CD4-positive, alpha-beta T cell (primary cell): ENCODE data around the gene PCDH9. TPM values are rescaled to one million over a fixed set of nuclear protein-coding genes. Genes with fewer than 3 reads are reported as not detected.

ENCODE experiments used
- ATAC-seq: fragments of 200-7000 bp; cut with Tn5 transposase; one replicate; pipeline ENCODE4 v1.10.0; 2022; ENCODE audit warnings: mild to moderate bottlenecking; ENCODE audit not compliant: poor library complexity
- CTCF ChIA-PET: fragments of 350-600 bp; sonication (Branson Sonifier 250); formaldehyde crosslinking; loops from one replicate; lab custom pipeline; 2021; ENCODE audit warnings: antibody characterized with exemption, inconsistent platforms; lab: Charles Lee
- POLR2A ChIA-PET: fragments of 350-600 bp; sonication (Branson Sonifier 250); formaldehyde crosslinking; loops from one replicate; lab custom pipeline; 2021; ENCODE audit warnings: antibody characterized with exemption, inconsistent platforms; lab: Charles Lee
- DNase-seq, 14 experiments: peaks; one replicate each; pipeline ENCODE4 v3.0.0-alpha.2; 2013 to 2020; ENCODE audit warnings: mixed read lengths in 2 of 14
- H3K27ac ChIP-seq, 2 donors: one replicate each; pipeline versions ENCODE4 v1.5.1 to v1.7.0; 2013; ENCODE audit warnings: low read length in 2 of 2, low read depth in 1 of 2, mild to moderate bottlenecking in 1 of 2
- H3K27me3 ChIP-seq, 2 experiments: 1 replicate in 1 of 2; 2 replicates in 1 of 2; pipeline versions ENCODE4 v1.6.1 to v1.7.0; 2013; ENCODE audit warnings: low read length in 2 of 2, control low read depth in 1 of 2, mild to moderate bottlenecking in 1 of 2, moderate library complexity in 1 of 2; ENCODE audit not compliant: insufficient read depth in 2 of 2, control insufficient read depth in 1 of 2
- H3K36me3 ChIP-seq: one replicate; pipeline ENCODE4 v1.6.1; 2013; ENCODE audit warnings: low read length, control low read depth; ENCODE audit not compliant: insufficient read depth
- H3K4me1 ChIP-seq: one replicate; pipeline ENCODE4 v1.6.1; 2013; ENCODE audit warnings: low read length, control low read depth; ENCODE audit not compliant: insufficient read depth
- H3K4me3 ChIP-seq: one replicate; pipeline ENCODE4 v1.5.1; 2013; ENCODE audit warnings: mild to moderate bottlenecking, low read length, moderate library complexity
- H3K9me3 ChIP-seq, 2 experiments: 1 replicate in 1 of 2; 2 replicates in 1 of 2; pipeline versions ENCODE4 v1.6.1 to v1.7.0; 2013; ENCODE audit warnings: low read length in 2 of 2, mild to moderate bottlenecking in 2 of 2, control low read depth in 1 of 2, moderate library complexity in 1 of 2; ENCODE audit not compliant: control insufficient read depth in 1 of 2, insufficient read depth in 1 of 2
- H3K27ac Mint-ChIP-seq: one replicate; pipeline ENCODE4 v1.8.0; 2020; ENCODE audit warnings: mixed read lengths
- H3K27me3 Mint-ChIP-seq: one replicate; pipeline ENCODE4 v1.8.0; 2021; ENCODE audit warnings: mixed read lengths
- H3K36me3 Mint-ChIP-seq: one replicate; pipeline ENCODE4 v1.8.0; 2021; ENCODE audit warnings: low read depth, mixed read lengths
- H3K4me1 Mint-ChIP-seq: one replicate; pipeline ENCODE4 v1.8.0; 2021; ENCODE audit warnings: low read depth, mixed read lengths
- H3K4me3 Mint-ChIP-seq: one replicate; pipeline ENCODE4 v1.8.0; 2020; ENCODE audit warnings: mild to moderate bottlenecking, mixed read lengths
- H3K9me3 Mint-ChIP-seq: one replicate; pipeline ENCODE4 v1.8.0; 2020; ENCODE audit warnings: mixed read lengths
- CTCF ChIP-seq: fragments of 200-600 bp; IDR thresholded peaks from one replicate; pipeline ENCODE4 v1.8.0; 2022; ENCODE audit warnings: antibody characterized with exemption, mild to moderate bottlenecking
- intact Hi-C, 2 experiments: fragments of 100-400 bp; cut with DNase I in 1 of 2; cut with micrococcal nuclease in 1 of 2; formaldehyde crosslinking; loops; one replicate each; pipeline versions ENCODE4 v1.15.1 to v1.9.0; 2023 to 2025; cut with DNase I, micrococcal nuclease
- total RNA-seq, 174 experiments: library from RNA in 2 of 174; stranded (reverse) in 2 of 174; gene quantifications; one replicate each; pipeline ENCODE4 v1.2.3 and lab custom pipeline; 2021 to 2026

PCDH9 gene
- total RNA-seq, 2 experiments from 2014 or later = 0.08 to 0.19 TPM

GRCh38 chr13:67167420-67167819 lies 62.7 kb downstream of the PCDH9 start:
- Mint-ChIP-seq H3K4me3 (no peak overlapping the region), H3K4me1 (no peaks in the 10 kb centered on the region), H3K27me3 (no peaks in the 10 kb centered on the region), H3K27ac (no peak overlapping the region), H3K9me3 (no peaks in the 10 kb centered on the region), H3K36me3 (no peaks in the 10 kb centered on the region)
- ChIA-PET POLR2A (interaction anchor here (0.7 kb wide), 1 partner anchor 29 kb away, joined by 5 read pairs; no protein-coding TSS in a partner anchor), CTCF (no interaction called here)
- Histone ChIP-seq H3K4me1 (no peaks in the 10 kb centered on the region), H3K27me3 (no peaks in the 10 kb centered on the region), H3K36me3 (no peaks in the 10 kb centered on the region), H3K9me3 (no peaks in the 10 kb centered on the region), H3K27ac (no peak overlapping the region), H3K4me3 (no peak overlapping the region)
- no peak for ATAC-seq
- intact Hi-C loops = no loop called here
- DNase-seq = no peak
- TF ChIP-seq CTCF = no peak

GRCh38 chr13:67161176-67161575 lies 69.0 kb downstream of the PCDH9 start:
- no peak for TF ChIP-seq CTCF
- Mint-ChIP-seq H3K9me3 (no peaks in the 10 kb centered on the region), H3K36me3 (no peaks in the 10 kb centered on the region), H3K4me3 (no peak overlapping the region), H3K27me3 (no peaks in the 10 kb centered on the region), H3K27ac (no peak overlapping the region), H3K4me1 (no peaks in the 10 kb centered on the region)
- ATAC-seq = no peak
- H3K9me3 ChIP-seq = peaks cover 0 to 3% of the 10 kb centered on the region in 2 experiments
- ChIA-PET POLR2A (no interaction called here), CTCF (no interaction called here)
- no peak overlapping the region for H3K27ac ChIP-seq
- no peak overlapping the region for H3K4me3 ChIP-seq
- no peaks in the 10 kb centered on the region for H3K27me3 ChIP-seq
- DNase-seq = no peak
- H3K36me3 ChIP-seq = no peaks in the 10 kb centered on the region
- intact Hi-C loops = no loop called here
- H3K4me1 ChIP-seq = no peaks in the 10 kb centered on the region

GRCh38 chr13:67158903-67159302 lies 71.2 kb downstream of the PCDH9 start:
- H3K27me3 Mint-ChIP-seq = no peaks in the 10 kb centered on the region
- ChIA-PET CTCF (no interaction called here), POLR2A (no interaction called here)
- Histone ChIP-seq H3K27me3 (no peaks in the 10 kb centered on the region), H3K36me3 (no peaks in the 10 kb centered on the region), H3K9me3 (peaks cover 0 to 7% of the 10 kb centered on the region in 2 experiments), H3K4me1 (no peaks in the 10 kb centered on the region), H3K4me3 (no peak overlapping the region), H3K27ac (no peak overlapping the region)
- intact Hi-C loops = no loop called here
- H3K4me3 Mint-ChIP-seq = no peak overlapping the region
- DNase-seq (no peak), ATAC-seq (no peak)
- no peaks in the 10 kb centered on the region for H3K4me1 Mint-ChIP-seq
- H3K9me3 Mint-ChIP-seq = no peaks in the 10 kb centered on the region
- H3K27ac Mint-ChIP-seq = no peak overlapping the region
- no peak for TF ChIP-seq CTCF
- no peaks in the 10 kb centered on the region for H3K36me3 Mint-ChIP-seq
